ENCODE measurements around the gene IPO5.

The IPO5 gene
- long read RNA-seq, donor 1, transcript IPO5-222 (26 exons, 3,419 nt), result major isoform, 14 of 33 reads
- long read RNA-seq, donor 1, partial matches to known transcripts, result 19 of 33 reads
- long read RNA-seq, donor 1, other reads (novel, unspliced or antisense), result 0 of 33 reads
- long read RNA-seq, donor 2, transcript IPO5-222 (26 exons, 3,419 nt), result major isoform, 17 of 26 reads
- long read RNA-seq, donor 2, partial matches to known transcripts, result 8 of 26 reads
- long read RNA-seq, donor 2, other reads (novel, unspliced or antisense), result 0 of 26 reads
- long read RNA-seq, donor 3, transcript IPO5-222 (26 exons, 3,419 nt), result major isoform, 6 of 18 reads
- long read RNA-seq, donor 3, partial matches to known transcripts, result 11 of 18 reads
- long read RNA-seq, donor 3, other reads (novel, unspliced or antisense), result 0 of 18 reads
- long read RNA-seq, donor 4, transcript IPO5-222 (26 exons, 3,419 nt), result major isoform, 13 of 57 reads
- long read RNA-seq, donor 4, partial matches to known transcripts, result 41 of 57 reads
- long read RNA-seq, donor 4, other reads (novel, unspliced or antisense), result 0 of 57 reads
- long read RNA-seq, donor 5, transcript IPO5-222 (26 exons, 3,419 nt), result major isoform, 18 of 28 reads
- long read RNA-seq, donor 5, partial matches to known transcripts, result 10 of 28 reads
- long read RNA-seq, donor 5, other reads (novel, unspliced or antisense), result 0 of 28 reads
- long read RNA-seq, donor 6, partial matches to known transcripts, result 28 of 32 reads
- long read RNA-seq, donor 6, other reads (novel, unspliced or antisense), result 0 of 32 reads
- long read RNA-seq, donor 7, transcript IPO5-222 (26 exons, 3,419 nt), result major isoform, 23 of 58 reads
- long read RNA-seq, donor 7, partial matches to known transcripts, result 35 of 58 reads
- long read RNA-seq, donor 7, other reads (novel, unspliced or antisense), result 0 of 58 reads
- long read RNA-seq, donor 8, transcript IPO5-222 (26 exons, 3,419 nt), result major isoform, 19 of 41 reads
- long read RNA-seq, donor 8, partial matches to known transcripts, result 20 of 41 reads
- long read RNA-seq, donor 8, other reads (novel, unspliced or antisense), result 0 of 41 reads

- no peak for DNase-seq
These were observed at the start of gene IPO5 for GRCh38 chr13:97953376-97953970. Gene IPO5 (plus strand): TSS chr13:97953675. CDS start chr13:97976697, 23,022 bp downstream.

DNA sequence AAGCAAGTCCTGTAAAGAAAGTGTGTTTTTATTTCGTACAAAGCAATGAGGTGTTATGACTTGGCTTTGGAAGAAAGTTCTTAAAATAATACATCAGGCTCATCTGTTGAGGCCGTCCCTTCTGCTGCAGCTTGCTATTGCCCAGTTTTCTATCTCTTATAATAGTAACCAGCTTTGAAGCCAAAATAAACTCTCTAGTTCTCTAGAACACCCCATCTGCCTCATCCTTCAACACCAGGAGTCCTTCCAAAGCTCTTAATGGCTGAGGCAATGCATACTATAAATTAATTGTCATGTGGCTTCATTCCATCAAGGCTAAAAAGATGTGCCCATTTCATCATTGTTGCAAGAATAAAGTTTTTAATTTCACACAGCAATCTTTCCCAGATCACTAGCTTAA is 49.4 kb upstream of the IPO5 start:
- DNase-seq, result no peak

DNA sequence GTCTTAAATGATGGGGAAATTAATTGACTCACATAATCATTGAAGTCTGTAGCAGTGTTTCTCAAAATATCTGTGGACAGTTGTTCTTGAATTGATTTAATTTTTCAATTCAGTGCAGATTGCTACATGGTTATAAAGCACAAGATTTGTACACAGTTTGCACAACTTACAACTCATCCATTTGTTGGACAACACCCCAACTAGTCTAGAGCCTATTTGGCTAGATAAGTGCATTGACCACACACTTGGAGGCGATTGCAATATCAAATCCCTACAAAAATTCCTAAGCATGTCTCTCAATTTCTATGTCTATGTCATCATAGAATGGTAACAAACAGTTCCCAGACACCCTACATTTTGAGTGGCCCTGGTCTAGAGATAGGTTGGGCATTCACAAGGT is 48.0 kb upstream of the IPO5 start:
- no peak for DNase-seq

DNA sequence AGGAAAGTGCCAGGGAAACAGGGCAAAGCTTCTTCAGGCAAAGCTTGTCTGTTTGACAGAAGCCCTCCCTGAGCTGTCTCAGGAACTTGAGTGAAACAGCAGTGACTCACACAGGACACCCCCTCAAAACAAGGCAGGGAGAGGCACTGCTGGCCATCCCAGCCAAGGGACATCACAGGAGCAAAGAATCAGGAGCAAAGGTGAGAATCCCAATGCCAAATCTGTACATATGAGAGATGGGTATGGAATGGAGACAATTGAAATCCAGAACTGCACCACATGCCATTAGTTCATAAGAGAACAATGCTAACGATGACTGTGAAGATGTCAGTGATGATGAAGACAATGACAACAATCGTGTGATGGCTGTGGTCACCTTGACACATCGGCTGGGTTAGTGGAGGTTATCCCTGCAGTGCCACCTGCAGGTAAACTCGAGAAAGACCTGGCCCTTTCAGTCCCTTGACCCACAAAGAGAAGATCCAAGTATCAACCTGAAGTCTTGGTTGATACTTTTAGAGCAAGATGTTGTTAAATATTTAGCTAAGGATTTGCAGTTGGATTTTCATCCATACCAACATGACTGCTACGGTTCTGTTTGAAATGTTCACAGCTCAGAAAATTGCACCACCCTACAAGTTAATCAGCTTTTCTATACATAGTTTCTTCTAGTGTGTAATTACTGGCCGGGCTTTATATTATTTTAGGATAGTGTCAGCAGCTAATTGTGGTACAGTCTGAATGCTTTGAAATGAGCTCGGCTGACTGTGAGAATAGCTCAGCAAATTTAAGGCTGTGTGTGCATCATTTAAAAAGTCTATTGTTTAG is 42.0 kb upstream of the IPO5 start:
- DNase-seq, result no peak

DNA sequence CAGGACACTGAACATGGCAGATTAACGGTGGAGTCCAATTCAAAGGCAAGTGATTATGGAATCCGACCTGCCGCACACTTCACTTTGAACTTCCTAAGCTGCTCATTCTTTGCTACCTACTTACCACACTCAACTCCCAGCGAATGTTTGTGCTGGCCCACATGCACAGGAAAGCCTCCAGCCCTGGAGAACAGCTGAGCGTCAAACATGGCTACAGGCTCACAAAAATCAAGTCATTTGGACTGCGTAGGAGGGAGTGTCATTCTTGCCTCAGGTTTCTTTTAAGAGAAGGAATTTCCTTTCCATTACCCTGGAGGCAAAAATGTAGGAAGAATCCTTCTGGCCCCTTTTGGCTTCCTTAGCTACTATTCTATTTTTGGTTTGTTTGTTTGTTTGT is 41.3 kb upstream of the IPO5 start:
- no peak for DNase-seq

- no peak for DNase-seq
These were observed 40.3 kb upstream of the IPO5 start for GRCh38 chr13:97913206-97913605.

- DNase-seq, result no peak
These were observed 38.9 kb upstream of the IPO5 start for GRCh38 chr13:97914540-97914939.

DNA sequence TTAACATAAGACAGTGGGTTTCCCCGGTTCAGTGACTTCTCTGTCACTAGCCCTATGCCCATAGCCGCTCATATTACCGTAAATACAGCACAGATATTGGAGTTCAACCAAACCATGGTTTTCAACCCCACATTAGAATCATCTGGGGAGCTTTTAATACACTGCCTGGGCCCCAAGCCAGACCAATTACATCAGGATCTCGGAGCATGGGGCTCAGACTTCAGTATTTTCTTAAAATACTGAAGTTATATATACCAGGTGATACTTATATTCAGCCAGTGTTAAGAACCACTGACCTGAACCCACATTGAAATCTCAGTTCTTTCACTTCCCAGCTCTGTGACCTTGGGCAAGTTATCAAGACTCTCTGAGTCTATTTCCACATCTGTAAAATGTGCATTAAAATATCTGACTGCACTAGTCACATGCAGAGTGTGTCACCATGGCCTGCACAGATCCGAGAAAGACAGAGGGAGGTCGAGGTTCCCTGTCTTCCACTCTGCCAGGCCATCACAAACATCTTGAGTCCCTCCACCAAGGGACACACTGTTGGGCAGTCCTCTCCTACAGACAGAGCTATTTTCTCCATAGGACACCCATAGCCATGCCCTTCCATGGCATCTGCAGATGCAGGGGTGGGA is 32.2 kb upstream of the IPO5 start:
- DNase-seq, result no peak

GRCh38 chr13:97928301-97928700 is 25.2 kb upstream of the IPO5 start:
- no peak for DNase-seq

GRCh38 chr13:97932036-97932435 is 21.4 kb upstream of the IPO5 start:
- no peak for DNase-seq

DNA sequence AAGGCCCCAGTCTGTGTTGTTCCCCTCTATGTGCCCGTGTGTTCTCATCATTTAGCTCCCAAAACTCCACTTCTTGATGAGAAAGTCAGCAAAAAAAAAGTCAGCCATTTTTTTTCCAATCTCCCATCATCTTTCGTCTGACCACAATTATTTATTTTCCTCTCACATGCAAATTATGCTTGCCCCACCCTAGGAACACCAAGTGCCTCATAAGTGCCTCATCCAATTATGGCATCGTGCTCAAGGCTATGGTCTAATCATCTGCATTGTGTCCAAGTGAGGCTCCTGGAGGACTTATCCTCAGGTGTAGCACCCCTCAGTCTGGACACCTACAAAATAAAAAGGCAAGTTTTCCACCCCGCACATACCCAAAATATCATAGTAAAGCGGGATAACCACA is 20.8 kb upstream of the IPO5 start:
- no peak for DNase-seq

DNA sequence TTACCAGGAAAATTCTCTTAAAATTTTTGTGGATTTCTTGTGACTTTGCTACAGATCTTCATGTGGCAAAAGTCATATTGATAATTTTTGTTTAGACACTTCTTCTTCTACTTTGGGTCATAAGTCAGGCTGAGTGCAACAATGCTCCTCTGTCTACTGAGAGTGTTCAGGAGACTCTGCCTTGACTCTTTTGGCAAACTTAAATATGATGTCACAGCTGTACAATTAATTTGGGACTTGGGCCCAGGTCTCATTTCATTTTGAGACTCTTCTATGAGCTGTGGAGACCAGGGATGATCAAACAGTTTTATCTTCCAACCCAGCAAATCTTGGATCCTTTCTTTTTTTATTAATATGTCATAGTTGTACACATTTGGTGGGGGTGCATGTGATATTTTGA is 19.7 kb upstream of the IPO5 start:
- DNase-seq, result no peak

GRCh38 chr13:97934590-97934989 is 18.9 kb upstream of the IPO5 start:
- DNase-seq, result no peak

DNA sequence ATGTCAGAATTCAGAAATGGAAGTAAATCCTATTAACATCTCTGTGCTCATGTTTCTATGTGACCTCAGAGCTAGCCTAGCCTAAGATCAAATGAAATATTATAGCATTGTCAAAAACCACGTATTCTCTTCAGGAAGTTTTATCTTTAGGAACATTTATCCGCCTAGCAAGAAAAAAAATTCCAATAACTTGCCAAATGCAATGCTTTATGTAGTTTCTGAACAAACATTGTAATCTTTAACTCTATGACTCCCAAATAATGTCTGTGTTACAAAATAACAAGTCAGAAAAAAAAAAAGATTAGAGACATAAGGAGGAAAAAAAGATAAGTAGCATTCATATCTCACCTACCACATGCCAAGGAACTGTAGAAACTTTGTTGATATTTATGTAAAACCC is 18.4 kb upstream of the IPO5 start:
- DNase-seq, result no peak

GRCh38 chr13:97936036-97936435 is 17.4 kb upstream of the IPO5 start:
- DNase-seq, result no peak

DNA sequence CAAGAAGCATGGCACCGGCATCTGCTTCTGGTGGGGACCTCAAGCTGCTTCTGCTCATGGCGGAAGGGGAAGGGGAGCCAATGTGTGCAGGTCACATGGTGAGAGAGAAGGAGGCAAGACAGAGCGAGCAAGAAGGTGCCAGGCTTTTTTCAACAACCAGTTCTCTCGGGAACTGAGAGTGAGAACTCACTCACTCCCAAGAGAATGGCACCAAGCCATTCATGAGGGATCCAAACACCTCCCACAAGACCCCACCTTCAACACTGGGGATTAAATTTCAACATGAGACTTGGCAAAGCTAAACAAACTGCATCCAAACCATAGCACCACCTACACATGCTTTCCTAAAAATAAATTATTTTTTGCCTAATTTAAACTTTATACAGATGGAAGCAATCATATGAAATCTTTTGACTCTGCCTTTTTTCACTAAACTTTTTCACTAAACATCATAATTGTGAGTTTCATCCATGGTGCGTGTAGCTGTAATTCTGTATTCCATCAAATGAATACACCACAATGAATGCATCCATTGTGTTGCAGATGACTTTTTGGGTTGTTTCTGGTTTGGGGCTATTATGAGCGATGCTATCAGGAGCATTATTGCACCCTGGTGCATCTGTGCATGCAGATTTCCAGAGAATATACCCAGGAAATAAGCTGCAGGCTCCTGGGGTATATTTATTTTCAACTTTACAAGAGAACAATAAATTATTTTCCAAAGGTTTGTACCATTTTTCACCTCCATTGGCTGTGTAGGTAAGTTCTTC is 14.6 kb upstream of the IPO5 start:
- no peak for DNase-seq

DNA sequence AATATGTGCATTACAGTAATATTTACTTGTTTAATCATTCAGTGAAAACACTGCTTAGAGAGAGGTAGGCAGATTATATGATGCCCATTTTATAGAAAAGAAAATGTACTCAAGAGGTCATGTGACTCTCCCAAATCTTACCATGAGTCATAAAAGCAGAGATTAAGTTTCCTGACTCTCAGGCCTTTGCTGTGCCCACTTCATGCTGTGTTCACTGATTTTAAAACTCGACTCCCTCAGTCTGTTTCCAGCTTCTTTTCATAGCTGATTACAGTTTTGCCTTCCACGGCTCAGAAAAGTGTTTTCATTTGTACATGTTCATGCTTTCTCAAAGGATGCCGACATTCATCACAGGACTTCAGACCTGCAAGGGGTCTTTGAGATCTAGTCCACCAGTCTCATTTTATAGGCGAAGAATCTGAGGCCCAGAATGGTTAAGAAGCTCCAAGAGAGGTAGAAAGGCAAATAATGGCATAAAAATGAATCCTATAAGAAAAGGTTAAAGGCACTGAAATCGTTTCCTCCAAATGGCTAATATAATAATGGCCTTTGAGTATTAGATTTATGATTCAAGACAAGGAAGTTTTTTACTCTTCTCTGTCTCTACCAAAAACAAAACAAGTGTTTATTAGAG is 9.0 kb upstream of the IPO5 start:
- DNase-seq, result no peak

- DNase-seq, result no peak
These were observed 8.1 kb upstream of the IPO5 start for GRCh38 chr13:97945342-97945741.

DNA sequence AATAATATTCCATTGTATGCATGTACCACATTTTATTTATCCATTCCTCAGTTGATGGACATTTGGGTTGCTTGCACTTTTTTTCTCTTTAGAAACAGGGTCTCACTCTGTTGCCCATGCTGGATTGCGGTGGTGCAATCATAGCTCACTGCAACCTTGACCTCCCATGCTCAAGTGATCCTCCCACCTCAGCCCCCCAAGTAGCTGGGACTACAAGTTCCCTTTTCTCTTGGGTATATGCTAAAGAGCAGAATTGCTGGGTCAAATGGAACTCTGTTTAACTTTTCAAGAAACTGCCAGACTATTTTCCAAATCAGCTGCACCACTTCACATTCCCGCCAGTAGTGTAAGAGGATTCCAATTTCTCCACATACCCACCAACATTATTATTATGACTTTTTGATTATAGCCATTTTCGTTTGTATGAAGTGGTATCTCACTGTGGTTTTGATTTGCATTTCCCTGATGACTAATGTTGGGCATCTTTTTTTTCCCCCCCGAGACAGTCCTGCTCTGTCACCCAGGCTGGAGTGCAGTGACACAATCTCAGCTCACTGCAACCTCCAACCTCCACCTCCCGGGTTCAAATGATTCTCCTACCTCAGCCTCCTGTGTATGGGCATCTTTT is 7.6 kb upstream of the IPO5 start:
- no peak for DNase-seq

Data from right kidney (tissue), 9 donors.